Kidney tubule cell (primary cell): Measurements from ENCODE around the gene POU6F1.
A peak's percentile ranks its signal among the peaks of the same experiment; 100 is the strongest.

Source experiments
- DNase-seq: peaks from one replicate; pipeline ENCODE4 v3.0.0-alpha.2; 2018; ENCODE audit warnings: low spot score

The POU6F1 gene

GRCh38 chr12:51196547-51196946 lies 21.3 kb downstream of the POU6F1 start:
- no peak for DNase-seq

GRCh38 chr12:51195841-51196240 lies 22.0 kb downstream of the POU6F1 start:
- DNase-seq: no peak

- no peak for DNase-seq
Observed at GRCh38 chr12:51192284-51192671, 25.6 kb downstream of the POU6F1 start.

- DNase-seq: no peak
Observed at GRCh38 chr12:51191516-51192283, 26.2 kb downstream of the POU6F1 start.

- DNase-seq: no peak
Observed at GRCh38 chr12:51190820-51191219, 27.0 kb downstream of the POU6F1 start.

GRCh38 chr12:51189790-51190355 lies 28.0 kb downstream of the POU6F1 start:
- DNase-seq: no peak

GRCh38 chr12:51188359-51189051 lies 29.4 kb downstream of the POU6F1 start:
- DNase-seq: peak; percentile 12

GRCh38 chr12:51187370-51187987 lies 30.4 kb downstream of the POU6F1 start:
- no peak for DNase-seq

- no peak for DNase-seq
Observed at GRCh38 chr12:51186465-51187085, 31.3 kb downstream of the POU6F1 start.

- DNase-seq: no peak
Observed at GRCh38 chr12:51185171-51185717, 32.6 kb downstream of the POU6F1 start.

- DNase-seq: peak; percentile 47
Observed at GRCh38 chr12:51183816-51184215, 34.0 kb downstream of the POU6F1 start.

- no peak for DNase-seq
Observed at GRCh38 chr12:51183349-51183748, 34.5 kb downstream of the POU6F1 start.

- no peak for DNase-seq
Observed at GRCh38 chr12:51181558-51181957, 36.3 kb downstream of the POU6F1 start.

- no peak for DNase-seq
Observed at GRCh38 chr12:51177897-51178296, 40.0 kb downstream of the POU6F1 start.

GRCh38 chr12:51174501-51174900 lies 43.4 kb downstream of the POU6F1 start:
- DNase-seq: no peak

- peak; percentile 97 for DNase-seq
Observed at GRCh38 chr12:51172515-51173431, 45.1 kb downstream of the POU6F1 start, which contains the start of gene TFCP2. TSS of gene TFCP2 (minus strand) at chr12:51173135. CDS start at chr12:51172422, 713 bp downstream.

- peak; percentile 49 for DNase-seq
Observed at GRCh38 chr12:51171884-51172514, 45.9 kb downstream of the POU6F1 start.

GRCh38 chr12:51163795-51164194 lies 54.1 kb downstream of the POU6F1 start:
- no peak for DNase-seq

- no peak for DNase-seq
Observed at GRCh38 chr12:51162217-51162616, 55.6 kb downstream of the POU6F1 start.

GRCh38 chr12:51160814-51161459 lies 56.9 kb downstream of the POU6F1 start:
- no peak for DNase-seq
